Limb (tissue), 2 donors: ENCODE measurements around the gene COL5A1.

ENCODE experiments used
- DNase-seq, 2 donors: peaks; one replicate each; pipeline ENCODE4 v3.0.0-alpha.2; 2016; ENCODE audit errors: extremely low spot score in 2 of 2

Gene COL5A1

DNA sequence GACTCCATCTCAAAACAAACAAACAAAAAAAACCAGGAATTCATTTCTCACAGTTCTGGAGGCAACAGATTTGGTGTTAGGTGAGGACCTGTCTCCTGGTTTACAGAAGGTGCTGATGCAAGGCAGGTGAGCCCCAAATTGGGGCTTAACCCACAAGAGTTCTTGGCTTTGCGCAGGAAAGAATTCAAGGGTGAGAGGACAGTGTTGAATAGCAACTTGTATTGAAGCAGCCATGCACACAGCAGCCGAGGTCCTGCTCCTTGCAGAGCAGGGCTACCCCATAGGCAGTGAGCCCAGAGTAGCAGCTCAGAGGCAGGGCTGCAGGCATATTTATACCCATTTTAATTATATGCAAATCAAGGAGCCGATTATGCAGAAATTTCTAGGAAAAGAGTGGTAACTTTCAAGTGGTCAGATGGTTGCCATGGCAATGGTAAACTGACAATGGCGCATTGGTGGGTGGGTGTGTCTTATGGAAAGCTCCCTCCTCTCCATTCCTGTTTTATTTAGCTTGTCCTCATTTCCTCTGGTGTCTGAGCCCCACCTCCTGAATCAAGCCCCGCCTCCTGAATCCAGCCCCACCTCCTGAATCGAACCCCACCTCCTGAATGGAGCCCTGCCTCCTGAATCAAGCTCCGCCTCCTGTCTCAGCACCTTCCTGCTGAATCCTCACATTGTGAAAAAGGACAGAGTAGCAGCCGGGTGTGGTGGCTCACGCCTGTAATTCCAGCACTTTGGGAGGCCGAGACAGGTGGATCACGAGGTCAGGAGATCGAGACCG is 34.5 kb upstream of the COL5A1 start:
- peak in 1 of 2 donors; percentile 12 for DNase-seq

GRCh38 chr9:134607971-134608370 is 33.6 kb upstream of the COL5A1 start:
- no peak for DNase-seq

- DNase-seq = no peak
Measured at GRCh38 chr9:134611046-134611445, 30.6 kb upstream of the COL5A1 start.

DNA sequence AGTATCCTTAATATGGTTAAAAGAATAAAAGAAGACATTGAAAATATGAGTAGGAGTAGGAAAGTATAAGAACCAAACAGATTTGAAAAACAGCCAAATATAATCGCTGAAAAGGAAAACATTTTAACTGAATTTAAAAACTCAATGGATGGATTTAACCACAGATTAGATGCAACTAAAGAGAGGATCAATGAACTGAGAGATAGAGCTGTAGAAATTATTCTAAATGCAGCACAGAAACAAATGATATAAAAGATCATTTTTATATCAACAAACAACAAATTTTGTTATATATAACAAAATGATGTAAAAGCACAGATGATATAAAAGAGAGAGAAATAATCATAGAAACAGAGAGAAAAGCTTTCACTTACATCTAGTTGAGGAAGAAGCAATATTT is 29.3 kb upstream of the COL5A1 start:
- DNase-seq = no peak

DNA sequence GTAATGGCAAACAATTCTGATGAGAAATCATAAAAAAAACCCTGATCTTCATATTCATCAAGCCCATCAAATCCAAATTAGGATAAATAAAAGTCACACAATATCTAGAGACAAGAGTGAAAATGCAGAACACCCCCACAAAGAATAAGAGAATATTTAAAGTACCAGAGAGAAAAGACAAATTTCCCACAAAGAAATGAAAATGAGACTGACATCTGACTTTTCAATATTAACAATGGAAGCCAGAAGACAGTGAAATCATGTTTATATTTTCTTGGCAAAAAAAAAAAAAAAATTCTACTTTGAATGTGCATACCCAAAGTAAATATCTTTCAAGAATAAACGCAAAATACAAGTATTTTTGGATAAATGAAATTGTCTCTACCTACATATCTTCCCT is 28.9 kb upstream of the COL5A1 start:
- DNase-seq = no peak

GRCh38 chr9:134614256-134614655 is 27.3 kb upstream of the COL5A1 start:
- DNase-seq = no peak

GRCh38 chr9:134616341-134616740 is 25.3 kb upstream of the COL5A1 start:
- no peak for DNase-seq

- no peak for DNase-seq
Measured at GRCh38 chr9:134617246-134617645, 24.4 kb upstream of the COL5A1 start.

DNA sequence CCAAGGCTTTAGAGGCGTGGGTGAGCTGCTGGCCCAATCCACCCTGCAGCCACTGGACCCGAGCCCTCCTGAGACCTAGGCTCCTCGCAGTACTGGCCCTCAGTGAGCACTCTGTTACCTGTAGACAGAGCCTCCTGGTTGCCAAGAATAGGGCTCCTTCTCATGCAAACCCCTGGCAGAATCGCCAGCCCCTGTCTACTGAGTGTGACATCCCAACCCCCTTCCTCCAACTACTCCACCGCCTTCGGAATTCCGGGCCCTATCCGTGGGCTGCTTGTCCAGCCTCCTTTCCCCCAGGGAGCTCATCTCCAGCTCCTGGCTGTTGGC is 23.8 kb upstream of the COL5A1 start:
- DNase-seq = no peak

DNA sequence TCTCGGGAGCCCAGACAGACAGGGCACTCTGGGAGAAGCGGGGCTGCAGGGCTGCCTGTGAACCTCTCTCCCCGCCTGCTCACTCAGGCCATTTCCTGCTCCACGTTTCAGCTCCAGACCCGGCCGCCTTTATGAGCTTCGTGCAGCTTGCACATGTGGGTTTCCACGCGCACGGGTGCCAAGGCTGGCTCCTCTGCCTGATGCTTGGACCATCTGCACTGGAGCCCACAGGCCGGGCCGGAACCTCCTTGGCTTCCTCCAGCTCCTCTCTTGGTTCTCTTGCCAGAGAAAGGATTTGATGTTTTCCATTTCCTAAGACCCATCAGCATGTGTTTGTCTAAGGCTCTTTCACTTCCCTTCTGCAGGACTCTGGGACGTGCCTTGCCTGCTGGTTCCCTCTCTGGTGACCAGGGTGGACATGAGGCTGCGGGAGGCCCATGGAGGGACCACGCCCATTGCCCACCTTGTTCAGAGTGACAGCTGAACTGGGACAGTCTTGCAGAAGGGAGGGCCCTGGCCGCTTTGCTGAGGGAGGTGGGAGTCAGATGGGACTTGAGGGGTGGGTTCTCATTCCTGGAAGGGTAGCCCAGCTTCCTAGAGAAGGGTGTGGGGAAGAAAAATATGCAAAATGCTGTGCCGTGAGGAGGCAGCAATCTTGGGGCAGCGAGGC is 23.3 kb upstream of the COL5A1 start:
- DNase-seq = peak in 1 of 2 donors; percentile 49

DNA sequence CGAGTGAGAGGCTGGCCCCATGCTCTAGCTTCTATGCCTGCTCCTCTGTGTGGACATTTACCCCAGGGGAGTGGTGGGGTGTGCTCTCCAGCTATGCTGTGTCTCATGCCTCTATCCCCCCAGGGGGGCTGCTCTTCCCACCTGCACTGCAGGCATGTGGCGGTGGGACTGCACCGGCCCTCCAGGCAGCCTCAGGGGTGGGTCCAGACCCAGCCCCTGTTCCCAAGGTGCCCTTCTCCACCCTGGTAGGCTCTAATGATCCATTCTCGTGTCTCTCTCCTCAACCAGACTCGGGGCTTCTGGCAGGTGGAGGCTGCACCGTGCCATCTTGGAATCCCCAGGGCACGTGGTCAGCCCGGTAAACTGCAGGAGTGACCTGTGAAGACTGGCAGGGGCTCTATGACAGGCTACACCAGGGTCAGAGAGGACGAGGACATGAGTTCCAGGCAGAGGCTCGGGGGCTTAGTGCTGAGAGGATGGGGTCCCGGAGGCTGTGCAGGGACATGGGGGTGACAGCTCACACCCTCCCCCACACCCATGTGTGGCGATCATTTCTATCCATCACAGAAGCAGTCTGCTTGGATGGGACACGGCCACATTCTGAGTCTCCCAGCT is 22.7 kb upstream of the COL5A1 start:
- DNase-seq = no peak

DNA sequence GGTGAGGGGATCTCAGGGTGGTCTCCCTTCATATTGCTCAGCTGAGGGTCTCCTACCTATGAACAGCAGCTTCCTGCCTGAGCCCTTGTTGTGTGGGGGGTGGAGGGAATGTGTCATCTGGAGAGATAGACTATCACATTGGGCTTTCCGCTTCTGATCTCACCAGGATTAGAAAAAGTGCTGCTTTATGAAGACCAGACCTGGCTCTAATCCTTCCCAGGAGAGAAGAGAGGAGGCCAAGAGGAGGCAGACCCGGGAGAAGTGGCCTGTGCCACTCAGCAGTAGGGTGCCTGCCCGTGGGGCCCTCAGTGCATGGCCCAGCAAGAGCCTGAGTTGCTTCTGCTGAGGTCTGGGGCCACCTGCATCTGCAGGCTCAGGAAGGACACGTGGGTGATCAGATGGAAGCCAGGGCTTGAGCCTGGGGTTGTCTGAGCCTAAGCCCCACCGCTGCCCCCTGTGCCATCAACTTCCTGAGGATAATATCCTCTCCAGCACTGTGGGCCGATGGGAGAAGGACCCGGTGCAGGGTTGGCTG is 22.1 kb upstream of the COL5A1 start:
- no peak for DNase-seq

- peak in 1 of 2 donors; percentile 20 for DNase-seq
Measured at GRCh38 chr9:134619983-134620661, 21.5 kb upstream of the COL5A1 start.

GRCh38 chr9:134620751-134621557 is 20.6 kb upstream of the COL5A1 start:
- DNase-seq = no peak

GRCh38 chr9:134621558-134622110 is 20.0 kb upstream of the COL5A1 start:
- peak in 1 of 2 donors; percentile 21 for DNase-seq

- peak in 1 of 2 donors; percentile 21 for DNase-seq
Measured at GRCh38 chr9:134622896-134623257, 18.7 kb upstream of the COL5A1 start.

- DNase-seq = peak in 1 of 2 donors; percentile 34
Measured at GRCh38 chr9:134623258-134624066, 18.1 kb upstream of the COL5A1 start.

DNA sequence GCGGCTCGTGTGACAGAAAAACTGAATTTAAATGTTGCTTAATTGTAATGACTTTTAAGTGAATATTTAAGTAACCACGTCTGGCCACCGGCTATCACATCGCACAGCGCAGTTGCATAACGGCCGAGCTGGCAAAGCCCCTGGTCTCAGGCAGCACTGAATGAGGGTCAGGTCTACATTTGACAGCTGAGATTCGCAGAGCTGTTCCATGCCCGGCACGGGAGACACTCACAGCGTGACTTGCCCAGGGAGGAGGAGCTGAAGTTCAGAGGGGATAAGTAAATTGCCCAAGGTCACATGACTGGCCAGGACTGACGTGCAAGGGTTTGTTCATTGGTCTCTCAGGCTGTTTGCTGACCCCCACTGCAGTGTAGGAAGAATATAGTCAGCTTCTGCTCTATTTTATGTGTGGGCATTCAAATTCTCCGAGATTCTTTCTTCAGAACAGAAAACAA is 17.4 kb upstream of the COL5A1 start:
- DNase-seq = peak in 1 of 2 donors; percentile 11

GRCh38 chr9:134624621-134625181 is 16.9 kb upstream of the COL5A1 start:
- DNase-seq = peak in 1 of 2 donors; percentile 22
